GM04503 (cell line): Measurements from ENCODE around the gene DNAJB6.
"Not testable (repeated sequence)": the region's sequence is repeated elsewhere in the genome, so short reads cannot be mapped to it uniquely, and the experiment has no call there.

Experiments
- DNase-seq: peaks from one replicate; pipeline ENCODE4 v3.0.0-alpha.2; 2012; ENCODE audit warnings: low read depth

The DNAJB6 gene

DNA sequence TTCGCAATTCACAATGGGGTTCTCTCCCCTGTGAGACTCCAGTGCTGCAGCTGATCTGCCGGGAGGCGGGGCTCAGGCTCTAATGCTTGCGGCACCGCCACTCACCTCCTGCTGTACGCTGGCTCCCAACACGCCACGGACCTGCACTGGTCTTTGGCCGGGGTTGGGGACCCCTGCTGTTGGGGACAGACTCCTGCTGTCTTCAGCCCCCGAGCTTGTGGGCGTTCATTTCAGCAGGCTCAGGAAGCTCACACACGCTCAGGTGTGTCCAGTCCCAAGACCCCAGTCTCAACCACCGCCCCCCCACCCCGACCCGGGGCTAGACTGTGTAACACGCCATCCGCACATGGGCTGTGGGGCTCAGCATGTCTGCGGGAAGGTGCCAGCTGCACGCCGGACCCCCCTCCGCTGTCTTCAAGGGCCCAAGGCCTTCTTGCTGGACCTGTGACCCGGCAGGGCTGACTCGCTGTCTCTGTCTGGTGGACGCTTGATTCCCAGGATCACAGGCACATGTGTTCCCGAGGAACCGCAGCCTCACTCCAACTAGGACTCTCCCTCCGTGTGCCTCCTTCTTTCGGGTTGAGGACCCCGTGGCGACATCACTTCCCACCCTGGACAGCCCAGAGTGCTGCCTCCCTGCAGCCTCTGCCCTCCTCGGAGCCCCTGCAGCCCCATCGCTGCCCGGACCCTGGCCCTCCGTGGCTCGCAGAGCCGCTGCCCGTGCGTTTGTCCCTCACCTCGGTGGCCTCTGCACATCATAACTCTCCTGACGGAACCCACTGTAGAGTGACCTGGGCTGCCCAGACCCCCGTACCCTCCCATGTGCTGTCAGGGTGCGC is 106.4 kb downstream of the DNAJB6 start:
- DNase-seq = no peak

DNA sequence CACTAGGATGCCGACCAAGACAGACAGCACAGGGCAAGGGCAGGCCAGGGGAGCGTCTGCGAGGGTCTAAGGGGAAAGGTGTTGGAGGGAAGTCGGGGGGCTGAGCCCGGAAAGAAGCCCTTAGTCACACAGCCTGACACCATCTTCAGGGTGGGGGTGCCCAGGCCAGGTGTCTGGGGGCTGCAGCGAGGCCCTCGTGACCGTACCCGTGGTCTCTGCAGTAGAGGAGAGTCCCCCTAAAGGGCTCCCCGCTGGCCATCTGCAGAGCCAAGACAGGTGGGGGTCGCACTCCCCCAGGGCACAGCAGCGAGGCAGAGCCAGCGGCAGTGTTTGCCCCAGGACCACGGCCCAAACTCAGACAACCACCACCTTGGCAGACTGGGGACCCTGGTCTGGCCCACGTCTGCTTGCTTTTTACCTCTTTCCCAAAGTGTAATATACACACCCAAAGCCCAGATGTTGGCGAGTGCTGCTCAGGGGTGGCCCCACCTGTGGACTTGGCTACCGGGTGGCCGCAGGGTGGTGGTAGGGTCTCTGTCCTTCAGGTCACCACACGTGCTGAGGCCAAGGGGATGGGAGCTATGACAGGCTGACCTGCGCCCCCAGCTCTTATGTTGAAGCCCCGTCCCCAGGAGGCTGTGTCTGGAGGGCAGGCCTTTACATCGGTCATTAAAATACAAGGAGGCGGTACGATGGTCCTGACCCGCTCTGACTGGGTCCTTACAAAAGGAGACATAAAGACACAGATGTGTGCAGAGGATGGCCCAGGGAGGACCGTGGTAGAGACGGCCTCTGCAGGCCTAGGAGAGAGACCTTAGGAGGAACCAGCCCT is 107.4 kb downstream of the DNAJB6 start:
- no peak for DNase-seq

DNA sequence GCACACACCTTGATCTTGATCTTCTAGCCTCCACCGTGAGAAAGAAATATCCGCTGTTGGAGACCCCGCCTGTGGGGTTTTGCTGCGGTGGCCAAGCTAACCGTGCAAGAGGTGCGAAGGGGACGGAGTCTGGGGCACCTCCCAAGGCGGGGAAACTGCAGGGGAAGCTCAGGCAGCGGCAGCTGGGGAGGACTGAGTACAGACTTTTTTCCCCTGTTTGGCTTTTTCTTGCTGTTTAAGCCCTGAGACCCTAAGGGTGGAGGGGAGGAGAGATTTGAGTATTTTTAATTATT is 108.0 kb downstream of the DNAJB6 start:
- no peak for DNase-seq

DNA sequence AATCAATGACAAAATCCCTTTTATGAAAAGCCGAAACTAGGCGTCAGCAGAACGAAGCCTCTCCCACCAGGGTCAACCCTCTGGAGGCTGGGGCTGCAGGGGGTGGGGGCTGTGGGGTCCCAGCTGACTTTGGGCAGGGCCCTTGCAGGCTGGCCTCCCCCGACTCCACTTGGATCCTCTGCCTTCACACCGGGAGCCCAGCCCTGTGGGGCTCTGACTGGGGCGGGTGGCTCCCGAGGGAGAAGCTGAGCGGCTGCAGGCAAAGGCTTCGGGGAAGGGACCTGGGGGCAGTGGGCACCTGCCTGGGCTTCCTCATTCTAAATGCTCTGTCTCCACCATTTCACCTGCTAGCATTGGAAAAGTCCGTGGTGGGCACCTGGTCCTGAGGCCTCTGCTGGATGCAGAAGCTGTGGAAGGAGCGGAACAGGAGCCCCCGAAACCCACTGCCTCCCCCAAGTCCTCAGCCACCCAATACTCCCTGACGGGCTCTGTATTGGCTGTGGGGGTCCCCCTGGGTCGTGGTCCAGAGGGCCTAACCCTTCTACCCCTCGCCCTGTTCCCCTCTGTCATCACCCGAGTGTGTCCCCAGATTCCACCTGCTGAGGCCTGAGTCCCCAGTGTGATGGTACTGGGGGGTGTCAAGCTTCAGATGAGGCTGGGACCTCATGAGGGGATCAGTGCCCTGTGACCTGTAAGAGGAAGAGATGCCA is 108.6 kb downstream of the DNAJB6 start:
- DNase-seq = no peak

DNA sequence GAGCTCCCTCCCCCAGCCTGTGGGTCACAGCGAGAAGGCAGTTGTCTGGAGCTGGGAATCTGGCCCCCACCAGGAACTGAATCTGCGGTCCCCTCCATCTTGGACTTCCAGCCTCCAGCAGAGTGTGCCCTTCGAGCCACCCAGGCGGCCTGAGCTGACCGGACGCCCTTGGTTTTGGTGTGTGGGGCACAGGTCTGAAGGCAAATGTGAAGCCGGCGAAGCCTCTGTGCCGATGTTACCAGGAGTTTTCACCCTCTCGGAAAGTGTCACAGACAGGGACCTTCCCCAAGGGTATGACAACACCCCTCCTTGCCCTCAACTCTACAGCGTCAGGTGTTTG is 109.1 kb downstream of the DNAJB6 start:
- no peak for DNase-seq

DNA sequence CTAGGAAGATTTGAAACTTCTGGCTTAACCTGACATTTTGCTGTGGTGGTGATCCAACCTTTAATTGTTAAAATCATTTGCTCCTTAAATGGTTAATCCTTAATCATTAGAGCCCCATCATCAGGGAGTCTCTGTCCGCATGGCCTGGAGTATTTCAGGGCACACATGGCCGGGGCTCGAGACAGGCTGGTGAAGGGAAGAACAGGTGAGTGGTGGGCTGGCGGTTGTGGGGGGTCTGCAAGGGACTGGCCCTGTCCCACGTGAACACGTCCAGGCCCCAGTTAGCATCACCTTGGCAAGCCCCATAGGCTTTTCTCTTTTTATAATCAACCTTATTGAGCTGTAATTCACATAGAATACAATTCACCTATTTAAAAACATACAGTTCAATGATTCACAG is 109.5 kb downstream of the DNAJB6 start:
- no peak for DNase-seq

DNA sequence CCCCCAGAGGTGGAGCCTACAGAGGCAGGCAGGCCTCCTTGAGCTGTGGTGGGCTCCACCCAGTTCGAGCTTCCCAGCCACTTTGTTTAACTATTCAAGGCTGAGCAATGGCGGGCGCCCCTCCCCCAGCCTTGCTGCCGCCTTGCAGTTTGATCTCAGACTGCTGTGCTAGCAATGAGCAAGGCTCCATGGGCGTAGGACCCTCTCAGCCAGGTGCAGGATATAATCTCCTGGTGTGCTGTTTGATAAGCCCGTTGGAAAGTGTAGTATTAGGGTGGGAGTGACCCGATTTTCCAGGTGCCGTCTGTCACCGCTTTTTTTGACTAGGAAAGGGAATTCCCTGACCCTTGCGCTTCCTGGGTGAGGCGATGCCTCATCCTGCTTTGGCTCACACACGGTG is 117.2 kb downstream of the DNAJB6 start:
- DNase-seq = not testable (repeated sequence)

DNA sequence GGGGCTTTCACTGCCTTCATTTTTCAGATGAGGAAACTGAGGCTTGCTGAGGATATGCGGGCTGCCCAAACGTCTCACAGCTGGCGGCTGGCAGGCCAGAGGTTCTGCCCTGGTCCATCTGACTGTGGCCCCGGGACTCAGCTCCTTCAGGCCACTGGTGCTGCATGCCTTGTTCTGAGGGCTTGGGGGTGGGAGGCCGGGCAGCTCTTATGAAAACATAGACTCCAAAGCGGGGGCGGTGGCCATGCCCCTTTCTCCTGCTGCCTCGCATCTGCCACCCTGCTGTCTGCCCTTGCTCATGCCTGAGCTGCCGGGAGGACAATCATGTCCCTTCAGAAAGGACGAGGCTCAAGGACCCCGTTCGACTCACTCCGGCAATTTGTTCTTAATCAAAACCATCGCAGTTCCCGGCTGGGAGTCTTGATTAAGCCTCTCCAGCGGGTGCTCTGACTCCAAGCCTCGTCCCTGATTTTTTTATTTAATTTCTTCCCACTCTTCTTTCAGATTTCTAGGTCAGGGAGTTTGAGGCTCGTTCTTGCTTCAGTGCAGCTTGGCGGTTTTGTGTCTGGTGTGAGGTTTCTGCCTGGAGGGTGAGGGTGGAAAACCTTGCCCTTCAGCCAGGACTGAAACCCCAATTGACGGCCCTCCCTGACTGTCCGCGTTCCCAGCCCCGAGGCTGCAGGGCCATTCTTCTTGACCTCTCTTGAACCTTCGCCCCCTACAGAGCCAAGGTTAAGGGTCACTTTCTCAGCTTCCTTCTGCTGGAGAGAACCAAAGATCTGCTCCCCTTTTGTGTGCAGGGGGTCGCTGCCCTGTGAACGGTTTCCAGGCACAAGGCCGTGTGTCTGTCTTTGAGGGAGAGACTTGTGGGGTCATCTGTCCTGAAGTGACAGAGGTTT is 120.8 kb downstream of the DNAJB6 start:
- no peak for DNase-seq

DNA sequence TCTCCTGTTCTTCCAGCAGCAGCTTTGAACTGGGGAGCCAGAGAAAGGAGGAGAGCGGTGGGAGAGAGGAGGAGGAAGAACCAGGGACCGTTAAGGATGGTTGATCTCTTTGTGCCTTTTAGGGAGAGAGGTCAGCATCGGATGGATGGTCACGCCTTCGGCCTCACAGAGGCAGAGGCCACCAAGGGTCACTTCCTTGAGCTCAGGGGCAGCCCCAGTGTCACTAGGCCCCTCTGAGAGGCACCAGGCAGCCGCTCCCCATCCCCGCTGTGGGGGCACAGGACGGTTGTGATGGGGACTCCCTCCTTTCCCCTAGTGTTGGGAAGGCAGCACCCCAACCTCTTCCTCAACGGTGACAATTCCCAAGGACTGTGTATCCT is 121.4 kb downstream of the DNAJB6 start:
- DNase-seq = no peak

DNA sequence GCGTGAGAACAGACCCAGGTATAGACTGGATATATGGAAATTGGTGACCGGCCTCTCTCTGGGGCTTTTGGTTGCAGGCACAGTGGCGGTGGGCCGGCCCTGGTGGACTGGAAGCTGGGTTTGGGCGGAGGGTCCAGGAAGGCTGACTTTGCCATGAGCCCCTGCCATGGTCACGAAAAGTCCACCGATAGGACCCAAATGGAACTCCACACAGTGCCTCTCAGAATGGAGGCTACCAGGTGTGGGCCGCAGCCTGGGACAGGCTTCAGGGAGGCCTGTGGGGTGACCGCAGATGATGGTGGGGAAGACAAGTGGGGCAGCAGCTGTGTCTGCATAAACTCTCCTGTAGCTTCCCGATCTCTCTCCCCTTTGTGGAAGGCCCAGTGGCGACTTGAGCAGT is 123.2 kb downstream of the DNAJB6 start:
- no peak for DNase-seq

DNA sequence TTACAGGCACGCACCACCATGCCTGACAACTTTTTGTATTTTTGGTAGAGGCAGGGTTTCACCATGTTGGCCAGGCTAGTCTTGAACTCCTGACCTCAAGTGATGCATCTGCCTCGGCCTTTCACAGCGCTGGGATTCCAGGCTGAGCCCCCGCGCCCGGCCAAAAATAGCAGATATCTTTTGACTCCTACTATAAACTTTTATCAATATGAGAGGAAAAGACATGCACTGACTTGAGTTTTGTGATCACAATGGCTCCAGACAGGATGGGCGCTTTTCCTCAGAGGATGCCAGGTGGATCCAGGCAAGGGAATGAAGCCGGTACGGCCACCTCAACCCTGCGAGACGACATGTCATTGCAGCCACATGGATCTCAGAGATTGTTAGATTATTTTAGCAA is 123.9 kb downstream of the DNAJB6 start:
- no peak for DNase-seq

DNA sequence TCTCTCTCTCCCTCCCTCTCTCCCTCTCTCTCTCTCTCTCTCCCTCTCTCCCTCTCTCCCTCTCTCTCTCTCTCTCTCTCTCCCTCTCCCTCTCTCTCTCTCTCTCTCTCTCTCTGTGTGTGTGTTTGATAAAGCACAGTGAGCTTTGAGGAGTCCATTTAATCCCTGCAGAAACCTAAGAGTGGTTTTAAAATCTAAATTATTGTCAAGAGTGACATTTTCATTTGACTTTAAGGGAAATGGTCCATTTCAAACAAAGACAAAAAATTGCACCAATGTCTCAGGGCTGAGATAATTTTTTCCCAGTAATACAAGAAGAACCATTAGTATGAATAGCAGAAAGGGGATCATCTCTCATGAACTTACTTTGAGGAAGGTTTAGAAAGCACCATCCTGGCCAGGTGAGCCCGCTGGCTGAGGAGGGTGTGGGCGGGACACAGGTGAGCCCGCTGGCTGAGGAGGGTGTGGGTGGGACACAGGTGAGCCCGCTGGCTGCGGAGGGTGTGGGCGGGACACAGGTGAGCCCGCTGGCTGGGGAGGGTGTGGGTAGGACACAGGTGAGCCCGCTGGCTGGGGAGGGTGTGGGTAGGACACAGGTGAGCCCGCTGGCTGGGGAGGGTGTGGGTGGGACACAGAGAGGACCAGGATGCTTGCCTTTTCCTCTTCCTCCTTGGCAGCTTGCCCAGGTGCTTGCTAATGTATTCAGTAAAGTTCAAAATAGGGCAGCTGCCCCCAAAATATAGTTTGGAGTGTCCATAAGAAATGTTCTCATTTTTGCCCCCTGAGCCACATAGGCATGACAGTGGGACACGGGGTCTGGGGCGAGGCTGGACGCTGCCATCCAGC is 125.0 kb downstream of the DNAJB6 start:
- no peak for DNase-seq

DNA sequence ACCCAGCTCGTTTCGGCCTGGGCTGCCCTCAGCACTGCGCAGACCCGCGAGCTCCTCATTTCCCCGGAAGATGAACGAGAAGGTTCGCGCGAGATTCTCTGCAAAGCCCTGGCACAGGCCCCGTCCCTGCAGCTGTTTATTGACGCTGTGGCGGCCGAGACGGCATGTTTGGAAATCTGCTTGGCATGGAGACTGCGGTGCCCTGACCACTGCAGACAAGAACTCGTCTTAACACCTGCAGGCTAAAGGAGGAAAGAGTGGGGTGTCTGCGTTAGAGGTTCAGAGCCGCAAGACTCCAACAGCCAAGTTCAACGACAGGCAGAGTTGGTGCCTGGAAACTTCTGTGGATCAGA is 125.6 kb downstream of the DNAJB6 start:
- DNase-seq = no peak

DNA sequence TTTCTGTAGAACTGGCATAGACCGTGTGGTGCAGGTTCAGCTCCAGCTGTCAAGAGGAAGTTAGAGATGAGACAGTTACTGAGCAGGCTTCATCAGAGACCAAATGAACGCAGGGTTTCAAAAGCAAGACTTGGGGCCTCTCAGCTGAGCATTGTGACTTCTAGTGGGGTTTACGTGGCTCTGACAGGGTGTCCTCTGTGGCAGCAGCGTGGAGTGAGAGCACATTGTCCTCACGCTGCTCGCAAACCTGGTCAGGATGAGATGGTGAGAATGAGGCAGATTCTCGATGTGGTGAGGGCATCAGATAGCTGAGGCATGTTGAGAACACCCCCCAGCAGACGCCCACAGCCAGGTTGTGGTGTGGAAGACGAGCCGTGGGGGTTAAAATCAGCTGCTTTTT is 126.0 kb downstream of the DNAJB6 start:
- DNase-seq = no peak

DNA sequence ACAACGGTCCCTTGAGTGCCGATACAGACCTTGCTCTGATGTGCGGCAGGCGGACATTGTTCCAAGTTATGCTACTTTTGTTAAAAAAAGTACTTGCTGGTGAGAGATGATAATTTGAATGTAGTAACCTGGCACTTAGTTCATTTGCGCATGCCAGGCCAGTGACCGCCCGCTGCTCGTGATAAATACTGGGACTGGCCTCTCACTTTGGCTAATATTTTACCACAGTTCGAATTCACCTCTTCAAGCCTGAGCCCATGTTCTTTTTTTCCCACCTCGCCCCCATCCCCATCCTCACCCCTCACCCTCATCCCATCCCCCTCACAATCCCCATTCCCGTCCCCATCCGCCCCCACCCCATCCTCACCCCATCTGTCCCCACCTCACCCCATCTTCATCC is 126.4 kb downstream of the DNAJB6 start:
- no peak for DNase-seq

DNA sequence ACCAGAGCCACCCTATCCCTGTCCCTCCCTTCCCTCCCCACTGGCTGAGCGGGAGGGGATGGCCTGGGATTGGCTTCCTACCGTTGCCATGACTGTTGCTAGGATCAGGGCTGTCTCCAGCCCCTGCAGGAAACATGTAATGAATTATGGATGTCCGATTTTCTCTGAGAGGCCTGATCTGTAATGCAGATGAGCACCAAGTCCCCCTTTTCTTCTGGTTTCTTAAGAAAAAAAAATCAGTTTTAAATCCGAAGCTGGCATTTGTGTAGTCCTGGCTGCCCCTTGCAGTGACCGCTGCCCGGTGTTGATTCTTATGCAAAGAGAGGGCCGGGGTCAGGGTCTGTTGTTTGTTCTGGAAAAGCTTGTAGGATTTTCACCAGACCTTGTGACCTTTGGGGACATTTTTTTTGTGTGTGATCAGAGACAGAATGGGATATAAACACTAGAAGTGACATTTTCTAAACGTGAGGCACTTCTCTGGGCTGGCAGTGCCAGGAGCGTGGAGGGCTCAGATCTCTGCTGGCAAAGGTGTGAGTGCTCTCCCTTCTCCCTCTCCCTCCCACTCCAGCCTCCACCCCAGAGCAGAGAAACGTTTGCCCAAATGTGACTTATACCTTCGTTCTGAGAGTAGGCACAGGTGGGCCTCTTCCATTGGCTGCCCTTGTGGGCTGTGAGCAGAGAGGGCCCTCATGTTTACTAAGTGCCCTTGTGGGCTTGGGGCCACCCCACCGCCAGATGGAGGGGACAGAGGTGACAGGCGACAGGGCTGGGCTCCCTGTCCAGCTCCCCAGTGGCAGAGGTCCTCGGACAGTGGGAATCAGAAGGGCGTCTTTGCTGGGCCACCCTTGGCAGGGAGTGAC is 127.5 kb downstream of the DNAJB6 start:
- no peak for DNase-seq

DNA sequence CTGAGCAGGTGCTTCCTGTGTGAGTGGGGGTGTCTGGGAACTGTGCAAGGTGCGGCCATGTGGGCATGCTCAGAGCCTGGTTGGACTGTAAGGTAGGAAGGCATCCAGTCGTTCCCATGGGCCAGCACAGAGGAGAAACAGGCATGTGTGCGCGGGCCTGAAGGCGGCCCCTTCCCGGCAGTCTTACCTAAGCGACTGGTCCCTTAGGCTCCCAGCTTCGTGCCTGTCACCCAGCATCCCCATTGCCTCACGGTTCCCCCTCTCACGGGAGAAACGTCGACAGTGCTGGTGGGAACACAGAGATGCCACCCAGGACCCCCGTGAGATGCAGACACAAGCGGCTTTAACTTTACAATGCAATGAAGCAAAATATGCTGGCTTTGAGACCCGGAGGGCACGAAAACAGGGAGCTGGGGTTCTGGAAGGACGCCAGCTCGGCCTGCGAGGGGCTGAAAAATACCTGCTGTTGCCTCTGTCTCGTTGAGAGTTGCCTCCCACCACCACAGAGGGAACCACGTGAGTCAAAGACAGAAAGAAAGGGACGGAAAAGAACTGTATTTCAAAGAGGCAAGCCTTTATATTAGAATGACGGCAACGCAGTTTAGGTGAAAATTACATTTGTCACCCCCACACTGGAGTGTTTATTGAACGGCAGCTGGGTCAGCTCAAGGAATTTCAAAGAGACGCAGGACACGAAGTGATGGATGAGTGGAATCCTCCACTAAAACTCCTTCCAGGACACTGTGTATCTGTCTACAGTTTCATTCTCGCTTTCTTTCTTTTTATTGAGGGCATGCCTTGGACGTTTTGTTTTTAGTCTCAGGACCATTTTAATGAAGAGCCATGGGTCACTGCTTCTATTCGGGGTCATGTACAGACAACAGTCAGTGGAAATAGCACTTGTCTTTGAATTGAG is 128.4 kb downstream of the DNAJB6 start:
- no peak for DNase-seq

DNA sequence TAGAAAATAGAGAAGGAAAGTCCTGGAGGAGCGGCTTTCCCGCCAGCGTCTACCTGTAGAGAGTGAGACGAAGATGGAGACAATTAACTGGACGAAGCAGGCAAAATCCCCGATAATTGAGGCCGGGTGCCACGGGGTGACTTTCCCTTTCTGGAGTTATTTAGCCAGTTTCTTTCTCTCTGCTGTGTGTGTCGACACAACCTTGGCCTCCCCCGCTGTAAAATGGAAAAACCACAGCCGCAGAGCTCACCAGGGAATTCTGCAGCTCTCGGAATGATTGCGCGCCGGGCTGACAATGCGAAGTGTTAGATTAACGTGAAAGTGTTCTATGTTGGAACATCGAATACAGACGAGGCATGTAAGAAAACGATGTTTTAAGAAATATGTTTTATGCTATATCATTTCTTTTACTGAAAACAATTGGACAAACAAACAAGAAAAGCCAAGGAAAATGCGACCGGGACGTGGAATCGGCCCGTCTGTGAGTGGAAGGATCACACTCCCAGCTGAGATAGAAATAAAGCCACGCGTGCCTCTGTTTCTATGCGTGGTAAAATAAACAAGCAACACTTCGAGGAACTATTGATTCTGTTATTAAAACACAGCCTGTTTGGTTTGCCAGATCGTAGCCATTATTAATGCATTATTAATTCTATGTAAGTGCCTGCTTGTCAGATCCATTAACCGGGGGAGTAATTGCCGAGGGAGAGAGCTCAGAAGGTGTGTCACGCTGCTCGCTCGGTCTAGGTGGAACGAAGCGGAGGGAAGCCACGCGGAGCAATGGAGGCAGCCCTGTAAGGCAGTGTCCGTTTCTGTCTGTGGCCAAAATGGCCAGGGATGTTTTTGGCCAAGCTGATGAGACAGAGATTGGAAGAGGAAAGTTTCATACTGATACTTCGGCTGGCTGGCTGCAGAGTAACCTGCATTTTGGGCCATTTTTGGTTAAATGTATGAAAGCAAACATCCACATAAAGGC is 129.4 kb downstream of the DNAJB6 start:
- no peak for DNase-seq
